ENCODE data around the gene PCBP4.

PCBP4 gene

GRCh38 chr3:51970606-51971300 is 3.5 kb upstream of the PCBP4 start:
- DNase-seq: no peak

- DNase-seq: no peak
Measured at GRCh38 chr3:51969841-51970240, 2.6 kb upstream of the PCBP4 start.

GRCh38 chr3:51968883-51969678 is 1.8 kb upstream of the PCBP4 start:
- DNase-seq: no peak

- no peak for DNase-seq
Measured at GRCh38 chr3:51968170-51968775, 1.0 kb upstream of the PCBP4 start.

- no peak for DNase-seq
Measured at GRCh38 chr3:51966922-51967383, 301 bp downstream of the PCBP4 start.

GRCh38 chr3:51966486-51966885 is 768 bp downstream of the PCBP4 start:
- no peak for DNase-seq

GRCh38 chr3:51966016-51966415 is 1.2 kb downstream of the PCBP4 start:
- no peak for DNase-seq

- DNase-seq: no peak
Measured at GRCh38 chr3:51964521-51964920, 2.7 kb downstream of the PCBP4 start.

GRCh38 chr3:51963951-51964451 is 3.3 kb downstream of the PCBP4 start:
- DNase-seq: no peak

- no peak for DNase-seq
Measured at GRCh38 chr3:51962854-51963530, 4.3 kb downstream of the PCBP4 start.

GRCh38 chr3:51961602-51962569 is 5.4 kb downstream of the PCBP4 start:
- DNase-seq: no peak

- DNase-seq: no peak
Measured at GRCh38 chr3:51961011-51961410, 6.2 kb downstream of the PCBP4 start.

GRCh38 chr3:51960386-51960785 is 6.9 kb downstream of the PCBP4 start:
- DNase-seq: no peak

GRCh38 chr3:51959651-51960050 is 7.6 kb downstream of the PCBP4 start:
- no peak for DNase-seq

GRCh38 chr3:51958603-51959521 is 8.4 kb downstream of the PCBP4 start:
- no peak for DNase-seq

GRCh38 chr3:51957520-51958205 is 9.6 kb downstream of the PCBP4 start:
- no peak for DNase-seq

GRCh38 chr3:51955893-51956770 is 11.1 kb downstream of the PCBP4 start:
- DNase-seq: no peak

- no peak for DNase-seq
Measured at GRCh38 chr3:51955175-51955892, 11.9 kb downstream of the PCBP4 start, which contains the start of gene GPR62. GPR62 (plus strand) TSS chr3:51955381; CDS start chr3:51955653, 272 bp downstream.
